Activated gamma-delta T cell (primary cell): ENCODE data around the gene TMEM87B.

Experiments used
- DNase-seq: peaks from one replicate; lab custom pipeline; 2025; lab: John Stamatoyannopoulos, UW
- total RNA-seq, 2 donors: gene quantifications; one replicate each; lab custom pipeline; 2026; lab: John Stamatoyannopoulos, UW

The TMEM87B gene, protein sequence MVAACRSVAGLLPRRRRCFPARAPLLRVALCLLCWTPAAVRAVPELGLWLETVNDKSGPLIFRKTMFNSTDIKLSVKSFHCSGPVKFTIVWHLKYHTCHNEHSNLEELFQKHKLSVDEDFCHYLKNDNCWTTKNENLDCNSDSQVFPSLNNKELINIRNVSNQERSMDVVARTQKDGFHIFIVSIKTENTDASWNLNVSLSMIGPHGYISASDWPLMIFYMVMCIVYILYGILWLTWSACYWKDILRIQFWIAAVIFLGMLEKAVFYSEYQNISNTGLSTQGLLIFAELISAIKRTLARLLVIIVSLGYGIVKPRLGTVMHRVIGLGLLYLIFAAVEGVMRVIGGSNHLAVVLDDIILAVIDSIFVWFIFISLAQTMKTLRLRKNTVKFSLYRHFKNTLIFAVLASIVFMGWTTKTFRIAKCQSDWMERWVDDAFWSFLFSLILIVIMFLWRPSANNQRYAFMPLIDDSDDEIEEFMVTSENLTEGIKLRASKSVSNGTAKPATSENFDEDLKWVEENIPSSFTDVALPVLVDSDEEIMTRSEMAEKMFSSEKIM
- 52.1 to 61.0 reads per million in 2 donors for total RNA-seq

DNA sequence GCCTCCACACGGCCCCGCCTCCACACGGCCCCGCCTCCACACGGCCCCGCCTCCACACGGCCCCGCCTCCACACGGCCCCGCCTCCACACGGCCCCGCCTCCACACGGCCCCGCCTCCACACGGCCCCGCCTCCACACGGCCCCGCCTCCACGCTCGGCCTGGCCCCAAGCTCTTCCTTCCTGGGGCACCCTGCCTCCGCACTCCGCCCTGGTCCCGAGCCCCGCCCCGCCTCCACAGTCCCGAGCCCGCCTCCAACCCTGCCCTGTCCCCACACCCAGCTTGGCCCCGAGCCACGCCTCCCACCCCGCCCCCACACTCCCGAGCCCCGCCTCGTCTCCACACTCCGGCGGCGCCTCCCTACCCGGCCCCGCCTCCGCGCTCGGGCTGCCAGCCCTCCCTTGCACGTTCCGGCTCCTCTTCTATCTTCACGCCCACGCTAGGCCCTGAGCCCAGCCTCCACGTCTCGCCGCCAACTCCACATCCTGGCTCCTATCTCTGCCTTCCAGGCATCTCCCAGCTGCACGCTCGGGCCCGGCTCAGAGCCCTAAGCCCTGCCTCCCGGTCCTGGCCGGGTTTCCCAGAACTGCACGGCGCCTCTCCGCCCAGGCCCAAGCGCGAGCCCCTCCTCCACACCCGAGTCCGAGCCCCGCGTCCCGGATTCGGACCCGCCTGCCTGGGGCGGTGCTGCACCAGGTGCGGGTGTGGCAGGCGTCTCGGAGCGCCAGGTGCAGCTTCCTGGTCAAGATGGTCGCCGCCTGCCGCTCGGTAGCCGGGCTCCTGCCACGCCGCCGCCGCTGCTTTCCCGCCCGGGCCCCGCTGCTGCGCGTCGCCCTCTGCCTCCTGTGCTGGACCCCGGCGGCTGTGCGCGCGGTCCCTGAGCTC is at the start of gene TMEM87B:
TSS of gene TMEM87B (plus strand) at position 423 of the 883 bp plus-strand sequence. CDS start at position 746, 323 bp downstream.
- peak; percentile 99 for DNase-seq

DNA sequence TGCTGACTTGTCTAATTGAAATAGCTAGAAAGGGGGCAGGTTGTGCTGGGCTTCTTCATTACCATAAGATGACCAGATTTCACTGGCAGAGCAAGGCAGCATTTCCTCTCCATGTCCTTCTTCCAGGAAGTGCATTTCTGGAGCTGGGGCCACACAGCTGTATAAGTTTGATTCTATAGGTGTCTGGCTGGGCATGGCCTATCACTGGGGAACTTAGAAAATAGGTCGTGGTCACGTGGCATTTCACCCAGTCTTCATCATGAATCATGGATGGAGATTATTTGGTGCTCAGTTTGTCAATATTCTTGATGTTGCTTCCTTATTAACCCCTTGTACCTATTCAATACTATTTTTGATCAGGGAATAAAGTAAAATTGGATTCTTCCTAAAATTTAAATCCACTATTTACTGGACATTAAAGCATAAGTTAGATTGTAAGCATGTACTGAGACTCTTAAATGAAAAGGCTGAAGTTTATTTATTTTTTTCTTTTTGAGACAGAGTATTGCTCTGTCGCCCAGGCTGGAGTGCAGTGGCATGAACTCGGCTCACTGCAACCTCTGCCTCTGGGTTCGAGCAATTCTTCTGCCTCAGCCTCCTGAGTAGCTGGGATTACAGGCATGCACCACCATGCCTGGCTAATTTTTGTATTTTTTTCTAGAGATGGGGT is 49.5 kb upstream of the TMEM87B start:
- DNase-seq: no peak

DNA sequence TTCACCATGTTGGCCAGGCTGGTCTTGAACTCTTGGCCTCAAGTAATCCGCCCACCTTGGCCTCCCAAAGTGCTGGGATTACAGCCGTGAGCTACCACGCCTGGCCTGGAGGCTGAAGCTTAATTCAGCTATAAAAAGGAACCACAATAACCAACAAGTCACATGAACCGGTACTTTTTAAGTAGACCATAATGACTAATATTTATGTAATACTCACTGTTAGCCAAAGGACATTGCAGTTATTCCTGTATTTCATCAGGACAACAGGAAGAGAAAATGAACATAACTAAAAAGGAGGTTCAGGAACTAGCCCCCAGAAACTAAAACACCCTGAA is 49.0 kb upstream of the TMEM87B start:
- no peak for DNase-seq

DNA sequence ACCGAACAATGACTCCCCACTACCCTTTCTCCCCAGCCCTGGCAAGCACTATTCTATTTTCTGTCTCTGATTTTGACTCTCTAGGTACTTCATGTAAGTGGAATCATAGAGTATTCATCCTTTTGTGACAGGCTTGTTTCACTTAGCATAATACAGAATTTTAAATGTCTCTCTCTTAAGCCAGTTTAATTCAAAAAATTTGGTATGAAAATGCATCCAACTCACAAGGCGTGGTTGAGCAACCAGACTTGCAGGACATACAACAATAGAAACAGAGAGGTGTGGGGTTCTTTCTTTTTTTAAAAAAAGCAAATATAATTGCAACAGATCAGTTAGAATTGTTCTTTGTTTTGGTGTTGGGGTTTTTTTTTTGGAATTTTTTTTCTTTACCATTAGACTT is 47.6 kb upstream of the TMEM87B start:
- DNase-seq: no peak

DNA sequence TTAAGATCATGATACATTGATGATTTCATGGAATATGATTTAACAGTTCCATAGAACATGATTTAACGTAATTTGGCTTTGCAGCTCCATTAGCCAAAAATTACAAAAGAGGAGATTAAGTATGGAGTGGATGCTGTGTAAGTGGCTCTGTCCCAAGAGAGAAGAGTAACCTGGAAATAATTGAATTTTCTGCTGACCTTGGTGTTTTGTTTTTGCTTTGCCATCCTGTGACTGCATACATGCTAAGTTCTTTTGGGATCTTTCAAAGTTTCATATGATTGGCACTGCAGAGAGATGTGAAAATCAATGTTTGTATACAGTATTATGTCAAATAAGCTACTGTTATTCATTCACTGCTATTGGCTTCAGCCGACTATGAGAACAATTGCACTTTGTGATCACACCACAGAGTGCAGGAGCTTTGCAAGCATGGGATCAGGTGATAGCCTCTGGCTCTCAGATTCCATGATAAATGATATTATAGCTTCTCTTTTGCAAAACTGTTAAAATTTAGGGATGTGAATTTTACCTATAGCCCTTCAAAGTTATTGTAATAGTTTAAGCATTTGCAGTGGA is 46.1 kb upstream of the TMEM87B start:
- DNase-seq: no peak

DNA sequence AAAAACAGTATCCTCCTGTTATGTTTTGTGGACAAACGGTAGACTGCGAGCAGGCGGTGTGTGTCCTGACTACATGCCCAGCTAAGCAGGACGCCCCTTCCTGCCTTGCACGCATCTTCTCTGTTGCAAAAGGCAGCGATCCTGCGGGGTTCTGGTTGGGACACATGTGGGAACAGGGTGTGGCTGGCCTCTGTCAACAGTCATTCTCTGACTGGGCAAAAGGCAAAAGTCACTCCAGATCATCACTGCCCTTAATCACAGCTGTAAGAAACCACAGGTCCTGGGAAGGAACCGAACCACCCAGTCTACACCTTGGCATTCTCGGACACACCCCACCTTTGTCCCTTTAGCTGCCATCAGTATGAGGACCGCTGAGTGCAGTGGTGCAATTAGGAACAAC is 44.3 kb upstream of the TMEM87B start:
- DNase-seq: no peak

DNA sequence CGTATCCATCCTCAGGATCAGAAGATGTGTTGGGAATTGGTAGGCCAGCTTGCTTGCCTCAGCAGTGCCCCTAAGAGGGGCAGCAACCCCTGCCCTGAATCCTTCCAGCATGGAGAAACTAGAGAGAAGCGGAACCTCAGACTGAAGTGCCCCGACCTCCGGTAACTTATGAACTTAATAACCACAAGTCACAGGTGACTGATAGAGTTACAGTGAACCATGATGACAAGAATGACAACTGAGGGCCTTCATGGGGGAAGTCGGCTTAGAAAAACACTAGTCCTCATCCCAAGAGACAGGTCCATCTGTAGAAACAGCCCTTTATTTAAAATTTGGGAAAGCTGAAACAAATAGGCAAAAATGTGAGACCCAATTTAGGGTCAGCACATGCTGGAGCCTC is 42.5 kb upstream of the TMEM87B start:
- no peak for DNase-seq

DNA sequence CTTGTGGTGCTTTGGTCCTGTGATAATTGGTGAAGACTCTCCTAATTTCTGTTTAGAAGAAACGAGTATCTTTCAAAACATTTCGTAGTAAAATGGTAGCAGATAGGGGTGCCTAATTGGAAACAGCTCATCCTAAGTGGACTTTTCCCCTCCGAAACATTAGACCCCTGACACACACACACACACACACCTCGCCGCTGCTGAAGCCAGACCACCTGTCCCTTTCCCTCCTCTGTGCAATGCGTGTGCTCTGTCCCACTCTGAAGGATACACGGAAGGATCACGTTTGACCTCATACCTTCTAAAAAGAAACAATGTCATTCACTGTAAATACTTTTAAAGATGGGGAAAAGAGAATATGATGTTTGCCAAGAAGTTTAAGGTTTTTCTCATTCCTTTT is 36.2 kb upstream of the TMEM87B start:
- DNase-seq: no peak

DNA sequence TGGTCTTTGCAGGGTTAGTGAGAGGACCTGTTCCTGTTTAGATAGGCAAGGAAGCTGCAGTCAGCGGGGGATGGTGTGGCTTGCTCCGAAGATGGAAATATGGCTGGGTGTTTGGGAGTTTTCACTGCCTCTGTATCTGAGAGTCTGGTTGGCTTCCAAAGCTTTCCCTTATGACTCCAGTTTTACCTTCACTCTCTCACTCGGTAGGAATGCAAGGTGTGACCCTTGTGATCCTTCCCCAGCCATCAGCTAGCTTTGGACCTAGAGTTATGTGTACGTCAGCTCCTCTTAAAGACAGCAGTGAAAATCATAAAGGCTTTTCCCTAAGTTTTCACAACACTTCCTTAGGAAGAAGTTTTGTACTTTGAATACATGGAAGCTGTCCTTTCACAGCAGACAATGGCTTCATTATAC is 35.5 kb upstream of the TMEM87B start:
- DNase-seq: no peak

DNA sequence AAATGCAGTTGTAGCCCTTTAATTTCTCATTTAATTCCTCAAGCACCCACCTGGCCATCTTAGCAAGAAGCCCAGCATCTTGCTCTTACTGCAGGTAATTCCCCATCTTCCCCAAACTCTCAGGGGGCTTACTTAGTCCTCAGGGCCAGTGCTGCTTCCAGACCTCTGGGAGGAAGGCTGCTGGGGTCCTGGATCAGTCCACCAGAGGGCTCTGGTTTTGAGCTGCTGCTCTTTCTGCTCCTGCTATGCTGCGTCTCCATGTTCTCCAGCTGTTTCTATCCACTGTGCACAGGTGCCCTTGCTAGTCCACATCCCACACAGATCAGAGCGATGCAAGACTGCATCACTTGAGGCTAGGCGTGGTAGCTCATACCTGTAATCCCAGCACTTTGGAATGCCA is 34.5 kb upstream of the TMEM87B start:
- no peak for DNase-seq

DNA sequence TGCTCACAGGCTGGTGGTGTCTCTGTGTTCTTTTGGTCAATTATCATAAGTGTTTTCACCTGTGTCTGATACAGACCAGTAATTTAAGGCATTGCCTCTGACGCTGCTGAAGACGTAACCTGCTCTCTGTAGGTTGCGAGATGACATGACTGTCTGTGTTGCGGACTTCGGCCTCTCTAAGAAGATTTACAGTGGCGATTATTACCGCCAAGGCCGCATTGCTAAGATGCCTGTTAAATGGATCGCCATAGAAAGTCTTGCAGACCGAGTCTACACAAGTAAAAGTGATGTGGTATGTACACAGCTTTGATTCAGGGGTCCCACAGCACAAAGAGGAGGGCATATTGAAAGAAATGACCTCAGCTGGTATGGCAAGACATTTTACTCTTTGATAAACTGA is 33.8 kb upstream of the TMEM87B start:
- no peak for DNase-seq

DNA sequence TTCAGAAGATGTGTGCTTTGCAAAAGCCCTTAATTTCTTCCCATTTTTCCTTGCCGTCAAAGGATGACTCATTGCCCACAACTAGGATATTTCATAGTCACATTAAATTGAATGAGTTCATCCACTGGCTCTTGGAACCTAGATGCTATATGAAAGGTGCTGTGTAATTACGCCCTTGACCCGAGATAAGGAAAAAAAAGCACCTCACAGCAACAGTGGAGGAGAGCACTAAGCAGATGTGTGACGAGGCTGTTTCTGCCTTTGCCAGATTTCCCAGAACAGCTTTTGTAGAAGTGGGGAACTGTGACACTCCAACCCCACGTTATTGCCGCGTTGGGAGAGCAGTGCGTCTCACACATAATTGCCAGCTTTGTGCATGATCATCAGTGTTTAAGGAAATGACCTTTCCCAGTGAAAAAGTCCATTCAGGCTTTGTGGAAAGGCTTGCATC is 33.3 kb upstream of the TMEM87B start:
- no peak for DNase-seq

DNA sequence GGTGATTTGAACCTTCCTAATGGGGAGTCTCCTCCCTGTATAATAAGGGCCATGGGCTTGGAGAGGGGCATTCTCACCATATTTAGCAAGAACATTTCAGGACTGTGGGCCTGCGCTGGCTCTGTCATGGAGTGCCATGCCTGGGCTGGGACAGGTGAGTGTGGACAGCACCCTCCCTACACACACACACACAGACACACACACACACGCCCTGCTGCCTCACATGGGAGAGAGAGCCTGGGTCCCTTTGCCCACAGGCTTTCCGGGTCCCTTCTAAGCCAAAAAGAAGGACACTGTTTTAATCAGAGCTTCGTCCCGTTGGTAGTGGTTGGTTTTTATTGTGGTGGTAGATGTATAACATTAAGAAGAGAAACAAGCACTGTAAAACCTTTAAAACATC is 31.4 kb upstream of the TMEM87B start:
- no peak for DNase-seq

DNA sequence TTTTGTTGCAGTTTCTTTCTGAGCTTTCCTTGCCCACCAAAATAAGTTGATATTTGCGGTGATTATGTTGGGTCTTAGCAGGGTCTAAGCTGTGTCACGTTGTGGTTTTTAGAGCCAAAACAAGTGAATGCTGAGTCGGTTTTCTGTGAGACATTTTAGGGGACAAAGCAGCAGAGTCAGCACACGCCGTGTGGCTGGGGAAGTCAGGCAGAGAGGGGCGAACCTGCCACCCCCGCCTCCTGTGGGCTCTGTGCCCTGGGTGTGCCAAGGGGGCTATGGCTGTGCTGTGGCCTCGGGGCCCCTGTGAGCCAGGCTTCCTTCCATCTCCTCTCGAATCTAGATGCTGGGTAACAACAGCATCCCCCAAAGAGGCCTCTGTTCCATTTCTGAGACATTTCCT is 30.8 kb upstream of the TMEM87B start:
- DNase-seq: no peak

DNA sequence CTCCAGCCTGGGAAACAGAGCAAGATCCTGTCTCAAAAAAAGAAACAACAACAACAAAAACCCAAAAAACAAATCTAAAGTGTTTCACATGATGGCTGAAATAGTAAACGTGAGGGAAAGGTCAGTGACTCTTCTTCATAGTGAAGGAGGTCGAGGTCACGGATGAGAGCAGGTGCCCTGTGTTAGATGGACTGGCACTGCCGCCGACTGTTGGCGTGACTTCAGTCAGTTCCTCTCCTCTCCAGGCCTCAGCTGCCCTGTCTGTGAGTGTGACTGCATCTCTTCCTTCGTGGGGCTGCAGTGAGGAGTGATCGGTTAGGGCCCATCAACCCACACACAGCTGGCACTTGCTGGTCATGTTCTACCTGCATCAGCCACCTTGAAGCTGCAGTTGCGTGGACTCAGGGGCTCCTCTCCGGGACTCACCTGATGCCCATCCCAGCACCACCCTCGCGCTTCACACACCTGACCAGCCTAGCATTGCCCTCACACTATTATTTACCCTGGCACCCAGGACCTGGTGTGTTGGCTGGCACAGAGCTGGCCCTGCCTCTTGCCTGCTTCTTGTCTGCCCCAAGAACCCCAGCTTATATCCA is 30.1 kb upstream of the TMEM87B start:
- no peak for DNase-seq

DNA sequence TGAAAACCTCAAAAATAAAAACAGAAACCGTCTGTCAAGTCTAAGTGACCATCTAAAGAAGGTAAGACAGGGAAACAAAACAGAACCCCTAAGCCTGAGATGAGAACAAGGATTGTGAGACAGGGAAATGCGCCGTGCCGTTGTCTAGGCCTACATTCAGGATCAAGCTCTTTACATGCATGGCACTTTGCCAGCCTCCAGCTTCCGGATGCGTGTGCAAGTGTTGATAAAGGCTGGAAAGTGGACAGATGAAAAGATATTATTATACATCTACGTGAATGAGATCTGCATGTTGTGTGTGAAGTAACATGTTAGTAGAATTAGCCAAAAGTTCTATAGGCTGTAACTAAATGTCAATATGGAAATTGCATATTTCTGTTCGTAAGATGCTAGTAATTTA is 28.6 kb upstream of the TMEM87B start:
- no peak for DNase-seq

DNA sequence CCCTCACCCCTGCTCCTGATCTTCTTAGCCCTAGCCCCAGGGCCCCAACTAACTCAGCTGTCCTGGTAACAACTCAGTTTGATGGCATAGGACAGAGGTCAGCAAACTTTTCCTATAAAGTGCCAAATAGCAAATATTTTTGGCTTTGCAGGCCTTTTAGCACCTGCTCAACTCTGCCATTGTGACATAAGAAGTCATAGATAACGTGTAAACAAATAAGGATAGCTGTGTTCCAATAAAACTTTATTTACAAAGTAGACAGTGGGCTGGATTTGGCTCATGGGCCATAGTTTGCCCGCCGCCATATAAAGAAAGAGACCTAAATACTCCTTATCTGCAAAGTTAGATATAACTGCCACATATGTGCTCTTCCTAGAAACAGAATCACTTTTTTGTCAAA is 27.3 kb upstream of the TMEM87B start:
- no peak for DNase-seq

DNA sequence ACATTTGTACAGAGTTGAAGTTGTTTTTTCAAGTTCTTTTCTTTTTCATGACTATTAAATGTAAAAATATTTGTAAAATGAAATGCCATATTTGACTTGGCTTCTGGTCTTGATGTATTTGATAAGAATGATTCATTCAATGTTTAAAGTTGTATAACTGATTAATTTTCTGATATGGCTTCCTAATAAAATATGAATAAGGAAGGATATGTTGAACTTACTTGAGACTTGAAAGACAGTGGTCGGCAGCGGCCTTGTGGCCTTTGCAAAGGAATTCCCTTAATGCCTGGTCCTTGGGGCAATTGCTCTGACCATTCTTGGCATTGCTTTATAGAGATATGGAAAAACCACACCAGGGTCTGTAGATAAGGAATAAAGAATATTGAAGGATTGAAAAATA is 25.9 kb upstream of the TMEM87B start:
- DNase-seq: no peak

DNA sequence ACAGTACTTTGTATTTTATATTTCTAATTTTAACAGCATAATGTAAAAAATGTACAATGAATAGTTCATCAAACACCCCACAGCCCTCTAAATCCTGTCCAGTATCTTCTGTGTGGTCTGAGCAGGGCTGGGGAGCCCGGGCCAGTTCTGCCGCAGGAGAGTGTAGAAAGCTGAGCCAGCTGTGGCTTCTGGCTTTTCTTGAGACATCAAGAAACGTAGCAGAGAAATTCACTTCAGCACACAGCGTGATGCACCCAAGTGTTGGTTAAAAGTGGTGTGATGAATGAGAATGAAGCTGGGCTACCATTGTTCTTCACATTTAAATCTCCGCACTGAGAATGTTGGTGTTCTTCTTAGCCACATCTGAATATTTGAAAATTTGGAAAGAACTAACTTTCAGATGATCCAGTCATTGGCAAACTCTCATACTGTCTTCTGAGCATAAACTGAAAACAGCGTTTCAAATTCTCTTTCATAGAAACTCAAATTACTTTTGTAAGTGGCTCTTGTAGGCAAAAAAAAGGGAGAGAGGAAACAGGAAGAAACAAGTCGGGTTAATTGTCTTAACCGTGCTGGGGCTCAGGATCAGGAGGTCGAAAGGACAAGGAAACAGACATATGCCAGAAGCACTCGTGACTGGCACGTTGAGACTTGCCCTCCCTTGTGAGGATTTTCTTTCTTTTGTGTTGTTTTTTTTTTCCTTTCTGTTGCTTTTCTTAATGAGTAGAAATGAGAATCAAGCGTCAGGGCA is 23.4 kb upstream of the TMEM87B start:
- no peak for DNase-seq

DNA sequence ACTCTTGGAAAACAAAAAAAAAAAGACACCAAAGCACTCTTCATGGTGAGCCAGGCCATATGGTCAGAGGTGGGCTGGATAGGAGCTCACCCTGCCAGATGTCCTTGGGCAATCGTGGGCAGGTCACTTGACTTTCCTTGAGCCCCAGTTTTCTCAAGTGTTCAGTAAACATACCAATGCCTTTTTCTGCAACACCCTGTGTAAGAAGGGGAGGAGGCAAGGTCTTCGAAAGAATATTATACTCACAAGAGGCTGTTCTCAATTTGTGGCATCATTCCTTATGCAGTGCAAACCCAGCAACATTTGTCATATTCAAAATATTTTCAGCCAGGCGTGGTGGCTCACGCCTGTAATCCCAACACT is 22.9 kb upstream of the TMEM87B start:
- DNase-seq: no peak
